ENCODE results near the gene PRR7. TPM values are rescaled to one million over a fixed set of nuclear protein-coding genes. Genes with fewer than 3 reads are reported as not detected.

PRR7 gene
- total and polyA plus RNA-seq, 2 of the 13 experiments (the other 11 are each of a cell fraction or from before 2014, with no cell fraction given) = 4.8 to 5.0 TPM

DNA sequence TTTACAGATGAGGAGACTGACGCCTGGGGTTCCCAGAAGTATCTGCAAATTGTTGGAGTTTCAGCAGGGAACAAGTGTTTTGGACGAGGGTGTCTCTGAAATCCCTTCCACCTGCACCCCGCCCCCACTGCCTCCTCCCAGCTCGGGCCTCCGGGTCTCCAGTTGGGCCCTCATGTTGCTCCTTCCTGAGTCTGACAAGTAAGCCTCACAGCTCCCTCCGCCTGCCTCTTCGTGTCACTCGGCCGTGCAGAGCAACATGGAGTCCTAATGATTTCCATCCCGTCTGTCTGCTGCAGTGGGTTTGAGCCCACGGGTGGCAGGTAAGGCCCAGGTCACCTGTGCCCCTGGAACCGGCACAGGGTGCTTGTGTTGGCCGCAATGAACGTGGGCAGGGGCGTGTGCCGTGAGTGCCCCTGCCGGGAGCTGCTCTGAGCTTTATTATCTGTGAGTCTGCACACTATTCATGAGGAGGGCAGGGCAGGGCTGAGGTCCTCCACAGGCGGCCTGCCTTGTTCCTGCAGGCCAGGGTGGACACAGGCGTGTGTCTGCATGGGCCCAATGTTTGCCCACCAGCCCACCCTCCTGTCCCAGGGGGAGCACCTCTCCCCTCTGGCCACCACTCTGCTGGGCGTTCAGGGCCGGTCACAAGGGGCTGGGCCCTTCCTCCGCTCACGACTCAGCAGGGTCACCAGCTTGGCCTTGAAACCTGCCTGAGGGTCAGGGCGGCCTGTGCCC is 56.9 kb downstream of the PRR7 start (continued):
- TF ChIP-seq HMGXB3 (CRISPR knock-in tag; IDR thresholded peaks at IDR 0.05; ENCODE audit: borderline replicate concordance) = no peak
- no peak for TF ChIP-seq PRDM10 (CRISPR knock-in tag; IDR thresholded peaks at IDR 0.05; ENCODE audit: low read depth)
- no peak for TF ChIP-seq POLR2AphosphoS5 (IDR thresholded peaks at IDR 0.05; ENCODE audit: low read depth, low read length)
- no peak for TF ChIP-seq RAD21 (CRISPR knock-in tag; IDR thresholded peaks at IDR 0.05)
- TF ChIP-seq ZNF570 (CRISPR knock-in tag; IDR thresholded peaks at IDR 0.05; ENCODE audit: borderline replicate concordance) = no peak

Measured in HepG2 (cell line).